ENCODE measurements around the gene SLC6A5.

GRCh38 chr11:20640401-20640800 is 41.0 kb downstream of the SLC6A5 start:
- TF ChIP-seq EP300 (IDR thresholded peaks at IDR 0.05), result no peak
- TF ChIP-seq POLR2AphosphoS5 (IDR thresholded peaks at IDR 0.05), result no peak
- no peak for TF ChIP-seq POLR2A (IDR thresholded peaks at IDR 0.05)
- no peak for TF ChIP-seq CTCF (IDR thresholded peaks at IDR 0.05)

Data from suprapubic skin (tissue), 4 donors.